LHCN-M2 (cell line): ENCODE measurements around the gene MTCH2. TPM values are rescaled to one million over a fixed set of nuclear protein-coding genes. Genes with fewer than 3 reads are reported as not detected.

Experiments used
- DNase-seq: peaks from one replicate; pipeline ENCODE4 v3.0.0-alpha.2; 2012; ENCODE audit warnings: low read depth
- total RNA-seq: library from RNA; depleted of rRNA; stranded (reverse); fragments of >200 nt; gene quantifications from 2 replicates; pipeline ENCODE4 v1.2.3, GENCODE V29; 2014

Gene MTCH2
- total RNA-seq, 1 experiment from 2014 or later = 142 TPM

DNA sequence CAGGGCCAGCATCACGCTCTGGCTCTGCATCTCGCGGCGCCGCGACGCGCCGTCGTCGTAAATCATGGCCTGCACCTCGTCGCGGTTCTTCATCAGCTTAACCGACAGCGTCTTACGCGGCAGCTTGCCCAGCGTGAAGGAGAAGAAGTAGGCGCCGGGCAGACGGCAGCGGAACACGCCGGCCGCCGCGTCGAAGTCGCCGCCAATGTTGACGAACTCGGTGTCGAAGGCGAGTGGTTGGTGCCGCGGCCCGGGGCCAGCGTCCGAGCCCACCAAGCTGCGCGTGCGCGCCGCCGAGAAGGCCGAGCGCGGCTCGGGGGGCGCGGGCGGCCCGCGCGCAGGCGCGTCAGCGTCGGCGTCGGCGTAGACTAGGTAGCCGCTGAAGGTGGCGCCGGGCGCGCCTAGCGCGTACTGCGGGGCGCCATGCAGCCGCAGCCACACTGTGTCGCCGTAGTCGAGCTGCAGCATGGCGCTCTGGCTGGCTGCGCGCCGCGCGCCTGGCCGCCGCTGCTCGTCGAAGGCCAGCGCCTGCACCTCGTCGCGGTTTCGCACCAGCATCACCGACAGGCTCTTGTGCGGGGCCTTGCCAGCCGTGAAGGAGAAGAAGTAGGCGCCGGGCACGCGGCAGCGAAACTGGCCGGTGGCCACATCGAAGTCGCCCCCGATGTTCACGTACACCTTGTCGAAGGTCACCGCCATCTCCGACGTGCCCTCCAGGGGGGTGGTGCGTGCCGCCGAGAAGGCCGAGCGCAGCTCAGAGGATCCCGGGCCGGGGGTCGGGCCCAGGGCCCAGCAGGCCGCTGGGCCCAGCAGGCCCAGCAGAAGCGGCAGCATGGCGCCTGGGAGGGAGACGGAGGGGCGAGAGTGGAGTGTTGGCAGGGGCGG is 52.1 kb downstream of the MTCH2 start:
- no peak for DNase-seq

GRCh38 chr11:47589584-47589976 is 52.8 kb downstream of the MTCH2 start:
- DNase-seq = no peak

- no peak for DNase-seq
Observed at GRCh38 chr11:47589118-47589517, 53.2 kb downstream of the MTCH2 start.

GRCh38 chr11:47587723-47588326 is 54.5 kb downstream of the MTCH2 start:
- DNase-seq = peak; percentile 29

- DNase-seq = no peak
Observed at GRCh38 chr11:47587039-47587716, 55.2 kb downstream of the MTCH2 start.

- DNase-seq = no peak
Observed at GRCh38 chr11:47586098-47586855, 56.1 kb downstream of the MTCH2 start, which contains the start of gene FAM180B. FAM180B (plus strand) TSS chr11:47586678; CDS start chr11:47586769, 91 bp downstream.

DNA sequence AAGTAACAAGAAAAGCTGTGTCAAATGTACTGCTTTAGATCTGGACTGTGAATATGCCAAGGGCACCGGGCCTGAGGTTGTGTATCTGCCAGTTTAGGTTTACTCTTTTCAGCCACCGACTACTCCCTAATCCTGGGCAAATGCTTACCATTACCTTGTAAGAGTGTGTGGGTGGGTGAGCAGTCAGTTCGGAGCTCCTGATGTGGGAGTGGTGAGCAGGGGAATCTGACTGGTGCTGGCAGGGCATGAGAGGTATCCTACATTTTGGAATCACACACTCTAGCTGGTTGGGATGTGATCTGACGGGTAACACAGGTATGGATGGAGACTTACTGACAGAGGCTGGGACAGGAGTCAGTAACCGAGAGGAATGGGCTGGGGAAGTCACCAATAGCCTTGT is 58.5 kb downstream of the MTCH2 start:
- DNase-seq = no peak

DNA sequence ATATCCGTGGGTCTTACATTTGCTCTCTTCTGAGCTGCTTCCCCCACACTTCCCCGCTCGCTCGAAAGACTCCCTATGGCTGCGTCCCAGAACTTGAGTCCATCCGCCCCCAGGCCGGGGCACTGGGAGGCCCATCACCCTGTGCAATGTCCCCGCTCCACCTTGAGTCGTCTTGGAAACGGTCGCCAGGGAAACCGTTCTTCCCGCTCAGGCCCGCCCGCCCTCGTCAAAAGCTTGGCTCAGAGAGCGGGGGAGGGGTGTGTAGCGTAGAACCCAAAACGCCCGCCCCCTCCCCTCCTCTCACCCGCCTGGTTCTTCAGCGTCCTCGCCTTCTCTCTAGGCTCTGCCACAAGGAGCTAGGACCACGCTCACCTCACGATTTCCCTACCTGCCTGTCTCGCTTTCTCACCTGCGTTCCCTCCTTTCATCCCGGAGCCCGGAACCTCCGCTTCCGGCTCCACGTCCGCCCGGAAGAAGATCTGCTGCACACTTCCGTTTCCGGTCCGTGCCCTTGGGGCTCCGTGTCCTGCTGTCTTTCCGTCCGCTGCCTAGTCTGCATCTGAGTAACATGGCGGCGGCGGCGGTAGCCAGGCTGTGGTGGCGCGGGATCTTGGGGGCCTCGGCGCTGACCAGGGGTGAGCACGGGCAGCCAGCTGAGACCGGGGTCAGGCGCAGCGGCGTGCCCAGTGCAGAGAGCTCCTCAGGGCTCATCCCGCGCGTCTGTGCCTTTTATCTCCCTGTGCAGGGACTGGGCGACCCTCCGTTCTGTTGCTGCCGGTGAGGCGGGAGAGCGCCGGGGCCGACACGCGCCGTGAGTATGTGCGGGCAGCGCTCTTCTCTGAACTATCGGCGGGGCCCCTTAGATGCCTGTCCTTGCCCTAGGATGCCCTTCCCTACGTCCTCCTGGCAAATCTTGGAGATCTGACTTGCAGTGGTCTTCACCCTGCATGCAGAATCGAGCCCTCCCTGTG is 63.5 kb downstream of the MTCH2 start, which contains the start of the genes KBTBD4 and NDUFS3:
Gene KBTBD4 (minus strand): TSS at position 447 of the 971 bp plus-strand sequence. CDS start 19 bp downstream, at position 428.
Gene NDUFS3 (plus strand): TSS at position 551 of the 971 bp plus-strand sequence. CDS start 18 bp downstream, at position 569.
- DNase-seq = peak; percentile 82

- no peak for DNase-seq
Observed at GRCh38 chr11:47577460-47578041, 64.8 kb downstream of the MTCH2 start.

DNA sequence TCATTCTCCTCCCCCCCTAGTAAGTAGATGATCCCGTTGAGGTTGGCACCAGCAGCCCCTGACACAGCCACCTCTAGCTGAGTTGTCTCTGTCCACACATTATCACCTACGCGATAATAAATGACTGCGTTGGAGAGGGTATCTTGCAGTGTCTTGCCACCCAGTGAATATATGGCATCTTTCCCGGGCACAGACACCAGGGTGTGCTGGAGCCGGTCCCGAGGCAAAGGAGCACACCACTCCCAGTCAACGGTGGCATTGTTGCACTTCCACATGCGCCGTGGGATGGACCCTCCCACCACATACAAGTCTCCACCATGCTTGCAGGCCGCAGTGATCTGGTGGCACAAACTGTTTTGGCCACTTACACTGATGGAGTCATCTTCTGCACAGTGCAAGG is 69.0 kb downstream of the MTCH2 start:
- DNase-seq = no peak

- DNase-seq = peak; percentile 46
Observed at GRCh38 chr11:47572715-47573255, 69.6 kb downstream of the MTCH2 start.

- DNase-seq = peak; percentile 59
Observed at GRCh38 chr11:47571895-47572294, 70.5 kb downstream of the MTCH2 start.

DNA sequence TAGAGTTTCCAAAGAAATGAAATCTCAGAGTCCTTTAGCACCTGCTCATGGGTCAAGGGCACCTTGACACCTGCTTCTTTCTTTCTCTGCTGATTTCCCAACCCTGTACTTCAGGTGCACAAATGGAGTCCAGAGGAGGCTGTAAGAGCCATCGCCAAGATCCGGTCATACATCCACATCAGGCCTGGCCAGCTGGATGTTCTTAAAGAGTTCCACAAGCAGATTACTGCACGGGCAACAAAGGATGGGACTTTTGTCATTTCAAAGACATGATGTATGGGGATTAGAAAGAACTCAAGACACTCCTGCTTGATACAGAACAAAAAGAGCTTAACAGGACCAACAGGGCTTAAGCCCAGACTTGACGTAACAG is 71.0 kb downstream of the MTCH2 start:
- no peak for DNase-seq

DNA sequence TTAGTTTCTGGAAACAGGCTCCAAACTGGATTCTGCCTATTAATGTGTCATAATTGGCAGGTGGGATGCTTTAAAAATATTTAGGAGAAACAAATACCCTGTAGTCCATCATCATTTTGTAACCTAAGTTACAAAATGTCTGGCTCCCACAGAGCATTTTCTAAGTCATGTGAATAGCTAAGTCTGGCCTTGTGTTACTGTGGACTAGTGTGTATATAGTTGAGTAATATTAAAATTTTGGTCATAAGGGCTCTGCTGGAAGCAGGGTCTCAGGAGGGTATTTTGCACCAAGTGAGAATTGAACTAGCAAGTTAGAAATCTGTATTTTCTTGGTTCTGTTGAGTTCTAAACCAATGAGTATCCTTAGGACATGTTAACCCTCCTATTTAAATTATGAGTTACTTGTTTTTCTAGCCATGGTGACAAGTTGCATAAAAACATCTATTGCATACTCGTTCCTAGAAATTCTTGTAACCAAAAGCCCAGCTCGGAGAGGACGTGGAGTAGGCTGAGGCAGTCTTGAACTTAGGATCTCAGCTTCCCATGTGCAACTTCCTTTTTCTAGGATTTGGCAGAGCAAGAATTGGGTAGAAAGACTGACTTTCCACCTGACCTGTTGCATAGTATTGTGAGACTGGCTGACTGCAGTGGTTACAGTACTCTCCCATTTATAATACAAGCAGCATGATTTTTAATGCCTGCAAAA is 71.6 kb downstream of the MTCH2 start:
- no peak for DNase-seq

DNA sequence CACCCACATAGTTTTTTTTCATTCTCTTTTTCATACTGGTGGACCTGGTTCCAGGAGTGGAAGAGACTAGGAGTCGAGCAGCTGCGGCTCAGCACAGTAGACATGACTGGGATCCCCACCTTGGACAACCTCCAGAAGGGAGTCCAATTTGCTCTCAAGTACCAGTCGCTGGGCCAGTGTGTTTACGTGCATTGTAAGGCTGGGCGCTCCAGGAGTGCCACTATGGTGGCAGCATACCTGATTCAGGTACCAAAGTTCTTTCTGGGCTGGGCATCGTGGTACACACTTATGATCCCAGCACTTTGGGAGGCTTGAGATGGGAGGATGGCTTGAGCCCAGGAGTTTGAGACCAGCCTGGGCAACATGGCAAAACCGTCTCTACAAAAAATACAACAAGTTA is 72.7 kb downstream of the MTCH2 start:
- no peak for DNase-seq
